DND-41 (cell line): ENCODE data around the gene NYNRIN.

Experiments
- CTCF ChIP-seq: IDR thresholded peaks from 2 replicates; pipeline ENCODE4 v1.5.1; 2012; ENCODE audit warnings: borderline replicate concordance, low read length, moderate library complexity, mild to moderate bottlenecking; ENCODE audit not compliant: poor library complexity, severe bottlenecking; ENCODE audit errors: extremely low read depth
- EZH2 ChIP-seq: IDR thresholded peaks from 3 replicates; pipeline ENCODE4 v1.6.1; 2012; ENCODE audit warnings: borderline replicate concordance, low read depth, mild to moderate bottlenecking, moderate library complexity, low read length, inconsistent platforms; ENCODE audit not compliant: severe bottlenecking

- TF ChIP-seq CTCF, result no peak
- no peak for TF ChIP-seq EZH2
Measured at GRCh38 chr14:24456980-24457379, 58.2 kb downstream of the NYNRIN start.
